HCT116 (cell line): Measurements from ENCODE around the gene PTPRR. TPM values are rescaled to one million over a fixed set of nuclear protein-coding genes. Genes with fewer than 3 reads are reported as not detected.

Source experiments
- ATAC-seq: fragments of 200-7000 bp; cut with Tn5 transposase; 2 replicates; pipeline ENCODE4 v1.9.1; 2020; ENCODE audit warnings: mild to moderate bottlenecking, moderate library complexity
- BruUV-seq: library from RNA; stranded (reverse); fragments of 400-500 nt; replicated peaks from 2 replicates; lab custom pipeline; 2021; lab: Mats Ljungman, UMichigan
- CTCF ChIA-PET: fragments of 300-600 bp; sonication (Branson Sonifier 250); formaldehyde crosslinking; loops from one replicate; lab custom pipeline; 2021; ENCODE audit warnings: antibody characterized with exemption; lab: Charles Lee
- POLR2A ChIA-PET: fragments of 300-600, 350-600 bp; sonication (Branson Sonifier 250); formaldehyde crosslinking; loops from one replicate; lab custom pipeline; 2021; ENCODE audit warnings: antibody characterized with exemption; lab: Charles Lee
- RAD21 ChIA-PET, 2 experiments: fragments of 300-600 bp; sonication (Branson Sonifier 250); formaldehyde crosslinking; loops; one replicate each; lab custom pipeline; 2023; ENCODE audit warnings: low total read pairs in 2 of 2; ENCODE audit not compliant: uncharacterized antibody in 2 of 2, unreplicated experiment in 2 of 2, low non-redundant PET in 1 of 2; lab: Charles Lee
- DNase-seq: peaks from one replicate; pipeline ENCODE4 v3.0.0-alpha.2; 2010; ENCODE audit warnings: low read depth, low spot score
- H2AFZ ChIP-seq: fragments of 200-600 bp; shearing (Covaris generic), sonication (generic); 2 replicates; pipeline ENCODE4 v1.6.1; 2017; ENCODE audit warnings: low read depth, mixed run types, mixed read lengths, antibody characterized with exemption, low read length; ENCODE audit not compliant: poor library complexity, severe bottlenecking
- H3K27ac ChIP-seq: 2 replicates; pipeline ENCODE4 v1.5.1; 2012; ENCODE audit warnings: low read depth, low read length
- H3K27me3 ChIP-seq: fragments of 200-600 bp; sonication (generic); 2 replicates; pipeline ENCODE4 v1.6.1; 2016; ENCODE audit warnings: mixed run types, low read length, mixed read lengths; ENCODE audit not compliant: insufficient read depth
- H3K36me3 ChIP-seq, 2 experiments: fragments of 200-500 bp in 1 of 2; fragments of 200-600 bp in 1 of 2; sonication (Bioruptor generic) in 1 of 2; sonication (generic) in 1 of 2; 2 replicates each; pipeline versions ENCODE4 v1.5.1 to v1.6.1; 2014 to 2016; ENCODE audit warnings: low read length in 2 of 2, inconsistent platforms in 1 of 2, mixed read lengths in 1 of 2, mixed run types in 1 of 2; ENCODE audit not compliant: insufficient read depth in 2 of 2, control insufficient read depth in 1 of 2
- H3K4me1 ChIP-seq, 2 experiments: fragments of 200-600 bp in 1 of 2; sonication (generic) in 1 of 2; 2 replicates each; pipeline versions ENCODE4 v1.5.1 to v1.6.1; 2012 to 2017; ENCODE audit warnings: low read length in 2 of 2, inconsistent platforms in 1 of 2, mild to moderate bottlenecking in 1 of 2, mixed read lengths in 1 of 2, mixed run types in 1 of 2, moderate library complexity in 1 of 2; ENCODE audit not compliant: insufficient read depth in 2 of 2, control insufficient read depth in 1 of 2
- H3K4me2 ChIP-seq: fragments of 200-600 bp; sonication (generic); 2 replicates; pipeline ENCODE4 v1.6.1; 2017; ENCODE audit warnings: mixed run types, low read length, mixed read lengths
- H3K4me3 ChIP-seq, 2 experiments: fragments of 200-600 bp in 1 of 2; sonication (generic) in 1 of 2; replicated peaks in 1 of 2; 2 replicates each; pipeline ENCODE4 v1.5.1; 2011 to 2016; ENCODE audit warnings: low read length in 2 of 2, control low read depth in 1 of 2, low read depth in 1 of 2, mild to moderate bottlenecking in 1 of 2, mixed read lengths in 1 of 2, mixed run types in 1 of 2
- H3K79me2 ChIP-seq: fragments of 200-600 bp; sonication (generic); 2 replicates; pipeline ENCODE4 v1.6.1; 2017; ENCODE audit warnings: mild to moderate bottlenecking, mixed run types, low read length, moderate library complexity, mixed read lengths; ENCODE audit not compliant: insufficient read depth
- H3K9ac ChIP-seq: fragments of 200-600 bp; sonication (generic); 2 replicates; pipeline ENCODE4 v1.6.1; 2016; ENCODE audit warnings: low read length, mixed read lengths
- H3K9me2 ChIP-seq: fragments of 200-600 bp; sonication (generic), shearing (Covaris generic); 2 replicates; pipeline ENCODE4 v1.6.1; 2017; ENCODE audit warnings: mixed run types, mild to moderate bottlenecking, moderate library complexity; ENCODE audit not compliant: insufficient read depth
- H3K9me3 ChIP-seq, 2 experiments: fragments of 200-500 bp in 1 of 2; fragments of 200-600 bp in 1 of 2; sonication (Bioruptor generic) in 1 of 2; sonication (generic) in 1 of 2; 2 replicates each; pipeline ENCODE4 v1.6.1; 2014 to 2017; ENCODE audit warnings: low read length in 2 of 2, mixed read lengths in 2 of 2, inconsistent platforms in 1 of 2, low read depth in 1 of 2, mild to moderate bottlenecking in 1 of 2, mixed run types in 1 of 2, moderate library complexity in 1 of 2; ENCODE audit not compliant: control insufficient read depth in 1 of 2, insufficient read depth in 1 of 2
- H4K20me1 ChIP-seq: fragments of 200-600 bp; sonication (generic), shearing (Covaris generic); 2 replicates; pipeline ENCODE4 v1.6.1; 2017; ENCODE audit warnings: mixed run types, mild to moderate bottlenecking, moderate library complexity; ENCODE audit not compliant: insufficient read depth
- ATF3 ChIP-seq: IDR thresholded peaks from 2 replicates; pipeline ENCODE4 v1.6.1; 2012
- CBX3 ChIP-seq: IDR thresholded peaks from 2 replicates; pipeline ENCODE4 v1.6.1; 2012; ENCODE audit warnings: low read depth
- EZH2phosphoT487 ChIP-seq: fragments of 200-600 bp; IDR thresholded peaks from 2 replicates; pipeline ENCODE4 v1.6.1; 2018; ENCODE audit warnings: antibody characterized with exemption, borderline replicate concordance
- FOSL1 ChIP-seq: IDR thresholded peaks from 2 replicates; pipeline ENCODE4 v1.6.1; 2012; ENCODE audit warnings: low read depth
- JUND ChIP-seq: IDR thresholded peaks from 2 replicates; pipeline ENCODE4 v1.6.1; 2012
- MAX ChIP-seq: IDR thresholded peaks from 2 replicates; pipeline ENCODE4 v1.6.1; 2012
- POLR2A ChIP-seq: IDR thresholded peaks from 2 replicates; pipeline ENCODE4 v1.7.0; 2011; ENCODE audit warnings: borderline replicate concordance; ENCODE audit not compliant: insufficient read depth, insufficient read length; ENCODE audit errors: extremely low read depth
- POLR2AphosphoS5 ChIP-seq: IDR thresholded peaks from 2 replicates; pipeline ENCODE4 v1.6.1; 2011; ENCODE audit warnings: mild to moderate bottlenecking, low read depth, low read length, moderate library complexity
- RAD21 ChIP-seq: IDR thresholded peaks from 2 replicates; pipeline ENCODE4 v1.6.1; 2012; ENCODE audit warnings: low read depth, mild to moderate bottlenecking
- REST ChIP-seq: IDR thresholded peaks from 2 replicates; pipeline ENCODE4 v1.6.1; 2012; ENCODE audit warnings: low read depth
- SIN3A ChIP-seq: IDR thresholded peaks from 2 replicates; pipeline ENCODE4 v1.6.1; 2012; ENCODE audit warnings: low read depth
- SP1 ChIP-seq: IDR thresholded peaks from 2 replicates; pipeline ENCODE4 v1.6.1; 2012; ENCODE audit warnings: low read depth
- SRF ChIP-seq: IDR thresholded peaks from 2 replicates; pipeline ENCODE4 v1.6.1; 2012; ENCODE audit warnings: low read depth
- intact Hi-C: fragments of 100-400 bp; cut with micrococcal nuclease; formaldehyde crosslinking; loops from 2 replicates; pipeline ENCODE4 v1.10.0; 2022
- total RNA-seq: library from RNA; stranded (reverse); gene quantifications from one replicate; pipeline ENCODE4 v1.2.1, GENCODE V29; 2021; ENCODE audit not compliant: unreplicated experiment

The PTPRR gene
- total RNA-seq, 1 experiment from 2014 or later = 0.27 TPM

- CTCF ChIA-PET = interaction anchor here (1.1 to 1.2 kb wide), 2 partner anchors 110 to 183 kb away, joined by 3 read pairs; no protein-coding TSS in a partner anchor
Observed at GRCh38 chr12:70831543-70831942, 89.0 kb downstream of the PTPRR start.

GRCh38 chr12:70830221-70831061, 90.1 kb downstream of the PTPRR start:
- POLR2A ChIA-PET = no interaction called here
- peaks cover 5 to 14% of the 10 kb centered on the region in 2 experiments; a peak in 3 of 4 replicates for H3K4me1 ChIP-seq
- no peaks in the 10 kb centered on the region for H4K20me1 ChIP-seq
- no peak overlapping the region for H3K4me2 ChIP-seq
- H3K36me3 ChIP-seq = no peaks in the 10 kb centered on the region
- H3K9me3 ChIP-seq = no peaks in the 10 kb centered on the region
- TF ChIP-seq SIN3A = no peak
- TF ChIP-seq SRF = no peak
- TF ChIP-seq MAX = no peak
- no peak for TF ChIP-seq RAD21
- no peak for TF ChIP-seq POLR2AphosphoS5
- no peak for TF ChIP-seq JUND
- TF ChIP-seq POLR2A = no peak
- no peak for TF ChIP-seq REST
- no peak for TF ChIP-seq CBX3
- H3K27ac ChIP-seq = no peak overlapping the region
- BruUV-seq = no TSS peak
- ATAC-seq (no peak), DNase-seq (no peak)
- H3K79me2 ChIP-seq = no peaks in the 10 kb centered on the region
- RAD21 ChIA-PET = no interaction called here
- intact Hi-C loops = no loop called here
- CTCF ChIA-PET = no interaction called here
- H3K27me3 ChIP-seq = no peaks in the 10 kb centered on the region
- H3K4me3 ChIP-seq = no peak overlapping the region
- H3K9me2 ChIP-seq = no peaks in the 10 kb centered on the region
- no peak overlapping the region for H3K9ac ChIP-seq
- H2AFZ ChIP-seq = no peak overlapping the region

More at GRCh38 chr12:70831543-70831942, 89.0 kb downstream of the PTPRR start:
- H4K20me1 ChIP-seq = no peaks in the 10 kb centered on the region
- H3K9me3 ChIP-seq = no peaks in the 10 kb centered on the region
- H3K36me3 ChIP-seq = no peaks in the 10 kb centered on the region
- H3K9me2 ChIP-seq = no peaks in the 10 kb centered on the region
- TF ChIP-seq EZH2phosphoT487 (no peak), JUND (peak; percentile 45), SRF (no peak), SP1 (no peak), FOSL1 (no peak), CBX3 (peak; percentile 32; the same call in 1 of the 2 replicates), ATF3 (no peak)
- H3K4me1 ChIP-seq = peaks cover 5 to 14% of the 10 kb centered on the region in 2 experiments; a peak in 3 of 4 replicates
- H3K9ac ChIP-seq = no peak overlapping the region
- H3K79me2 ChIP-seq = no peaks in the 10 kb centered on the region
- DNase-seq (peak; percentile 21), ATAC-seq (peak; percentile 78)
- peak overlapping the region; percentile 52 for H3K4me2 ChIP-seq
- H3K27me3 ChIP-seq = no peaks in the 10 kb centered on the region
- no peak overlapping the region for H2AFZ ChIP-seq
- no peak overlapping the region for H3K4me3 ChIP-seq
- RAD21 ChIA-PET = no interaction called here
- no peak overlapping the region for H3K27ac ChIP-seq
- no TSS peak for BruUV-seq
- POLR2A ChIA-PET = no interaction called here
- intact Hi-C loops = no loop called here
